Cardiac fibroblast (primary cell): ENCODE results near the gene ZBTB20.

Experiments used
- DNase-seq, 2 donors: peaks; one replicate each; pipeline versions ENCODE4 v3.0.0 to v3.0.0-alpha.2; 2010; ENCODE audit warnings: low read depth in 2 of 2
- H3K4me3 ChIP-seq, 2 donors: replicated peaks in 1 of 2; 1 replicate in 1 of 2; 2 replicates in 1 of 2; pipeline ENCODE4 v1.5.1; 2011; ENCODE audit warnings: low read depth in 2 of 2, low read length in 2 of 2, mild to moderate bottlenecking in 2 of 2, moderate library complexity in 1 of 2
- TF ChIP-seq, protein P1 (sequence below): IDR thresholded peaks from one replicate; pipeline ENCODE4 v1.5.1; 2011; ENCODE audit warnings: low read depth, mild to moderate bottlenecking, low read length, inconsistent platforms

The ZBTB20 gene

DNA sequence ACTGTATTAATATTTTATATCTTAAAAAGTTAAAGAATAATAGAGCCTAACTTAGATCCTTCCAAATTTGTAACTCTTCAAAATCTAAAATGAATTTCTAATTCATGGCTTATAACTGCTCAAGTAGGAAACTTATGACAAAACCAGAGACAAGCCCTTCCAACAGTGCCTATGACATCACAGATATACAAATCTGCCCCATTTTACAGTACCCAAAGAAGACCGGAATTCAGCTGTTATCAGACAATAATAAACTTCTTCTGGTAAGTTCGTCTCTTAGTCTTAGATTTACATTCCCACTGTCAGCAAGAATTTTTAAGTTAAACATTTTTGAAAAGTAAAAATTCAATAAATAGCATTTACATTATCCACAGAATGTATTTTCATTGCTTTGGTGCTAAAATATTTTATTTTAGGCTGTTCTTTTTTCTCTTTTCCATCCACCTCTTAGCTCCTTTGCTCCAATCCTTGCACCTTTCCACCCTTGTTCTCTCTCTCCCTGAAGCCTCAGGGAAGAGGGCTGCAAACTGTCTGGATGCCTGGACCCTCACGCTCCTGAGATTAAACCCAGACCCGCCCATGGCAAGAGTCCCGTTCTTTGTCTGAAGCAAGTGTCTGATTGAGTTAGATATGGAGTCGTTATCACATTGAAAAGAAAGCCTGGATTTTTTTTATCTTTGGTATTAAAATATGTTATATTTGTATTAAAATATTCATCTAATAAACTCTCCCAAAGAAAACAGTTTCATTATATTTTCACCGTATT lies 312.7 kb downstream of the ZBTB20 start:
- no peak for DNase-seq
- H3K4me3 ChIP-seq: no peak overlapping the region
- TF ChIP-seq, protein P1, sequence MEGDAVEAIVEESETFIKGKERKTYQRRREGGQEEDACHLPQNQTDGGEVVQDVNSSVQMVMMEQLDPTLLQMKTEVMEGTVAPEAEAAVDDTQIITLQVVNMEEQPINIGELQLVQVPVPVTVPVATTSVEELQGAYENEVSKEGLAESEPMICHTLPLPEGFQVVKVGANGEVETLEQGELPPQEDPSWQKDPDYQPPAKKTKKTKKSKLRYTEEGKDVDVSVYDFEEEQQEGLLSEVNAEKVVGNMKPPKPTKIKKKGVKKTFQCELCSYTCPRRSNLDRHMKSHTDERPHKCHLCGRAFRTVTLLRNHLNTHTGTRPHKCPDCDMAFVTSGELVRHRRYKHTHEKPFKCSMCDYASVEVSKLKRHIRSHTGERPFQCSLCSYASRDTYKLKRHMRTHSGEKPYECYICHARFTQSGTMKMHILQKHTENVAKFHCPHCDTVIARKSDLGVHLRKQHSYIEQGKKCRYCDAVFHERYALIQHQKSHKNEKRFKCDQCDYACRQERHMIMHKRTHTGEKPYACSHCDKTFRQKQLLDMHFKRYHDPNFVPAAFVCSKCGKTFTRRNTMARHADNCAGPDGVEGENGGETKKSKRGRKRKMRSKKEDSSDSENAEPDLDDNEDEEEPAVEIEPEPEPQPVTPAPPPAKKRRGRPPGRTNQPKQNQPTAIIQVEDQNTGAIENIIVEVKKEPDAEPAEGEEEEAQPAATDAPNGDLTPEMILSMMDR: no peak

DNA sequence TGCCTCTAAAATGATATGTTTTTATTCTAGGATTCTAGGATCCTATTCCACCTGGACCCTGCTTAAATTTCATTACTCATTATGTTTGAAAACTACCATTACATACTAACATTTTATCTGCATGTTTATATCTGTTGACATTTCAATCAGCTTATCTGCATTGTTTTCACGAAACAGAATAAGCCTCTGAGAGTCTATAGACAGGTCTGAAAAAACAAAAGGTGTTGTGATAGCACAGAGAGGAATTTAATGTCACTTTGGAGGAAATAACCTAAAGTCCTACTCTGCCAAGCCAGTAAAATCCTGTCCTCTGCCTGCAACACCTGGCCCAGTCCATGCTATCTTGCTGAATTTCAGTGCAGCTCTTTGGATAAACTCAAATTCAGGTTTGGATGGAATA lies 315.2 kb downstream of the ZBTB20 start:
- no peak overlapping the region for H3K4me3 ChIP-seq
- TF ChIP-seq, protein P1: no peak
- no peak for DNase-seq

DNA sequence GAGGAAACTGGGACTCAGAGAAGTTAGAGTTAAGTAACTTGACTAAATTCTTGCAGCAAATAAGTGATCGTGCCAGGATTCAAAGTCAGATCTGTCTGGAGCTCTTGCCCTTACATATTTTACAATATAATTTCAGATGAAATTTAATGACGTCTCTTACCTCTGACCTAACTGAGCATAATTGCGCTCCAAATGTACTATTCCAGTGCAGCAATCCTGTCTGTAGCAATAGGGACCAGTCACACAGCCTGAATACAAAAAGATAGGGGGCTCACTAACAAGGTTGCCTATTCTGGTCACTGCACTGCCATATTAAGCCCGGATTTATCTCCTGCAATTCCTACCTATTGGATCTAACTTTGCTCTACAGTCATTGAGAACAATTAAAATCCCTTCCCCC lies 316.4 kb downstream of the ZBTB20 start:
- TF ChIP-seq, protein P1: no peak
- H3K4me3 ChIP-seq: no peak overlapping the region
- DNase-seq: no peak

DNA sequence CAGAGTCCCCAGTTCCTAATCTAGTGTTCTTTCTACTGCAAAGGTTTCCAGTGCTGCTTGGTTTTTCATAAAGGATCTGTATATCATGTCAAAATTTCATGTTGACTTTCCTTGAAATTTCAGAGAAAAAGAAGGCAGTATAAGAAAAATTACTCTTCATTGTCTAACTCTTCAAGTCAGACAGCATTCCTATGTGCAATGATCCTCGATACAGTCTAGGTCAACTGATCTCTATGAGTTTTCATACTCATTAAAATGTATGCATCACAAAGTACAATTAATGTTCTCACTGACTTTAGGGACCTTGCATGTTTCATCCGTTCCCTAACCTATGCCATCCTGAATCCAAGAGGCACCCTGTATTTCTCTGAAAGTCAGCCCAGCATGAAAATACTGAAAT lies 317.3 kb downstream of the ZBTB20 start:
- no peak for DNase-seq
- TF ChIP-seq, protein P1: no peak
- no peak overlapping the region for H3K4me3 ChIP-seq

DNA sequence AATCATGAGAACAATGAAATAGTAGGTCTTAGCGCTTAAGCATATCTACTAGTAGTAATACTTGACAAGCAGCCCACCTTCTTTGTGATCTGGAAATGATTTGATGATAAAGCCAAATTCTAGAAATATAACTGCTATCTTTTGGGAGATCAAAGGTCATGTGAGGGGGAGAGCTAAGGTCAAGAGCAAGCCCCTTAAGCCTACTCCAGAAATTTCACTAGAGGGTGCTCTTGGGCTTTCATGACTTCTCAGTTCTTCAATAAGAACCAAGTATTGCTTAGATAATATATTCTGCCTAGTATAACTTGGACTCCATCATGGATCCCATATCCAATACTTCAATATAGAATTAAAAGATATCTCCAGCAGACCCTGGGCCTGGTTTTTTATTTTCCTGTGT lies 319.6 kb downstream of the ZBTB20 start:
- no peak overlapping the region for H3K4me3 ChIP-seq
- peak; percentile 64 to 75 for DNase-seq
- TF ChIP-seq, protein P1: peak; percentile 67

DNA sequence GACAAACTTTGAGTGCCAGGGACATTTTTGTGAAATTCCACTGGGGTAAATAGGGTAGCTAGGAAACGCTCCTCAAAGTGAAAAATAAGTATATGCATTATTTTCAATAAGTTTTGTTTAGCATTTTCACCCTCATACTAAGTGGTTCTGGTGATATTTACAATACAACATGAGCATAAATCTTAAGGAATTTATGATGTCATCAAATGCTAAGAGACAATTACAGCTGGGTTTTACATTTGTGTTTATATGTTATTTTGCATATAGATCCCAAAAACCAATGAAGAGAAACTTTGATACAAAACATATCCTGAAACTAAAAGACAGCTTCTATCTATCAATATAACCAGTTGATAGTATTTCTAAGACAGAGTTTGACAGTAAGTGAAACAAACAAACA lies 323.1 kb downstream of the ZBTB20 start:
- TF ChIP-seq, protein P1: no peak
- no peak overlapping the region for H3K4me3 ChIP-seq
- no peak for DNase-seq

DNA sequence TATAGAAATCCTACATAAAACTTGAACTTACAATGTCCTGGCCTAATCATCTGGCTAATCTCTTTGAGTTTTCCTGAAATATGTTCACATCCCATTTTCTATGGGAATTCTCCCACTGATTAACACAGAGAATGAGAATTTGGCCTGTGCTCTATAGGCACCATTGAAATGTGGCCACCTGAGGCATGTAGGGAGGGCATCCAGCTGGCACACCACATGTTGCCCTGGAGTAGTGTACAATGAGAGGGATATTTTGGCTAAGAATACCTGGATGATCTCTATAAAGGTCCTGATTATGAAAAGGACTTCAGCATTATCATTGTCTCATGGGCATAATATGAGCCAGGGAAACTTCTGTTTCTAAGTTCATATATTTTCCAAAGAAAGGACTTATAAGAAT lies 324.0 kb downstream of the ZBTB20 start:
- no peak overlapping the region for H3K4me3 ChIP-seq
- TF ChIP-seq, protein P1: no peak
- no peak for DNase-seq
